GM12892 (cell line): ENCODE data around the gene DOCK6.

ENCODE experiments used
- POLR2A ChIP-seq: IDR thresholded peaks from 2 replicates; pipeline ENCODE4 v1.6.1; 2011; ENCODE audit warnings: low read depth, low read length, control low read depth
- POLR2AphosphoS5 ChIP-seq: IDR thresholded peaks from 2 replicates; pipeline ENCODE4 v1.6.1; 2011; ENCODE audit warnings: low read depth, low read length, control low read depth
- TAF1 ChIP-seq: IDR thresholded peaks from 2 replicates; pipeline ENCODE4 v1.6.1; 2011; ENCODE audit warnings: low read depth, mild to moderate bottlenecking, control low read depth, low read length, borderline replicate concordance

DNA sequence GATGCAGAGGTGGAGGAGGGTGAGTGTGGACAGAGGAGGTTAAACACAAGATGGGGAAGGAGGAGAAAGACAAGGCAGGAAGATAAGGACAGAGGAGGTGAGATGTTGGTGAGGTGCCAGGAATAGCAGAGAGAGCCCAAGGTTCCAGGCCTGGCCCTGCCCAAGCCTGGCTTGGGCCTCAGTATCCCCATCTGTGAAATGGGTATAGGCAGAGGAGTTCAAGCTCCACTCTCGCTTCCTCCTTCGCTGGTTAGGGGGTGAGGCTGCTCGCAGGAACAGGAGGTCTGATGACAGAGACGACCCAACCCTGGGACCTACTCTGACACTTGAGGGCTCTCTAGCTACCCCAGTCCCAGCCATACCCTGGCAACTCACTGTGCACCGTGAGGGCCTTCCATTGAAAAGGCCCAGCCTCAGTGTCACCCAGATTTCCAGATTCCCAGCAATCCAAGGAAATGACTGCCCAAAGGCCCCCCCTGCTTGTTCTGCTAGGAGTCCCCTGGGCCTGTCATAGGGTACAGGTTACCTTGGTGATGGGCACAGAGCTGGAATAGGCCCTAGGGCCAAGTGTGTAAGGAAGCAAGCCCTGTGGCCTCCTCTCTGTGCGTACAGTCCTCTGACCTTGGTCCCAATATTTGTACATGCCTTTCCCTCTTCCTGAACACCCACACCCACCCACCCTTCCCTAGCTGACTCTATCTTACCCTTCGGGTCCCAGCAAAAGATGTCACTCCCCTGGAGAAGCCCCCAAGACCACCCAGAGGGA is 31.5 kb downstream of the DOCK6 start:
- no peak for TF ChIP-seq POLR2AphosphoS5
- no peak for TF ChIP-seq POLR2A
- TF ChIP-seq TAF1 = no peak
